GM18873 (cell line): ENCODE data around the gene MAN1C1.
"Not testable (repeated sequence)": the region's sequence is repeated elsewhere in the genome, so short reads cannot be mapped to it uniquely, and the experiment has no call there.

Source experiments
- ATAC-seq: cut with Tn5 transposase; IDR thresholded peaks from one replicate; pipeline ENCODE4 v1.9.1; 2021; ENCODE audit warnings: mild to moderate bottlenecking, moderate library complexity, moderate number of reproducible peaks; ENCODE audit not compliant: unreplicated experiment, low FRiP score

MAN1C1 gene

DNA sequence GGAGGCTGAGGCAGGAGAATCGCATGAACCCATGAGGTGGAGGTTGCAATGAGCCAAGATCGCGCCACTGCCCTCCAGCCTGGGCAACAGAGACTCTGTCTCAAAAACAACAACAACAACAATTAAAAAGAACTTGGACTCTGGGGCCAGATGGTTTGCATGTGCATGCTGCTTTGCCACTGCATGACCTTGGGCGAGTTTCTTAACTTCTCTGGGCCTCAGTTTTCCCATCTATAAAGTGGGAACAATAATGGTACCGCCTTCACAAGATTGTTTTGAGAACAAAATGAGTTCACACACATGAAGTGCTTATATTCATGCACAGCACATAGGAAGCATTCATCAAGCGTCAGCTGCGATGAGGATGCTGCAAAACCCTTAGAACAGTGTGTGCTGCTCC, 74.6 kb downstream of the MAN1C1 start:
- no peak for ATAC-seq

DNA sequence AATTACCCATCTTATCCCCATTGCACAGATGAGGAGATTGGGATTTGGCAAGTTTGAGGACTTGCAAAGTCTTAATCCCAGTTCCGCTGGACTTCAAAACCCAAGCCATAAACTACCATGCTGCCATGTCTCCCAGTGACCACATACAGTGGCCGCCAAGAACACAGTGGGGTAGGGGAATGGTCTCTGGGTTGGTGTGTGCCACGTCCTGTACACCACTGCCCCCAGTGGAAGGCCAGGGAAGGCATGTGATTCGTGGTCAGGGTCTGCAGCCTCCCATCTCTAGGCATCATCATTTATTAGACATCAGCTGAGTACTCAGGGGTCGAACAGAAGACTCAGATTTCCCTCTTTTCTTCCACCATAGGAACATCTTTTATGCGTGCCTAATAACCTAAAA, 76.0 kb downstream of the MAN1C1 start:
- no peak for ATAC-seq

DNA sequence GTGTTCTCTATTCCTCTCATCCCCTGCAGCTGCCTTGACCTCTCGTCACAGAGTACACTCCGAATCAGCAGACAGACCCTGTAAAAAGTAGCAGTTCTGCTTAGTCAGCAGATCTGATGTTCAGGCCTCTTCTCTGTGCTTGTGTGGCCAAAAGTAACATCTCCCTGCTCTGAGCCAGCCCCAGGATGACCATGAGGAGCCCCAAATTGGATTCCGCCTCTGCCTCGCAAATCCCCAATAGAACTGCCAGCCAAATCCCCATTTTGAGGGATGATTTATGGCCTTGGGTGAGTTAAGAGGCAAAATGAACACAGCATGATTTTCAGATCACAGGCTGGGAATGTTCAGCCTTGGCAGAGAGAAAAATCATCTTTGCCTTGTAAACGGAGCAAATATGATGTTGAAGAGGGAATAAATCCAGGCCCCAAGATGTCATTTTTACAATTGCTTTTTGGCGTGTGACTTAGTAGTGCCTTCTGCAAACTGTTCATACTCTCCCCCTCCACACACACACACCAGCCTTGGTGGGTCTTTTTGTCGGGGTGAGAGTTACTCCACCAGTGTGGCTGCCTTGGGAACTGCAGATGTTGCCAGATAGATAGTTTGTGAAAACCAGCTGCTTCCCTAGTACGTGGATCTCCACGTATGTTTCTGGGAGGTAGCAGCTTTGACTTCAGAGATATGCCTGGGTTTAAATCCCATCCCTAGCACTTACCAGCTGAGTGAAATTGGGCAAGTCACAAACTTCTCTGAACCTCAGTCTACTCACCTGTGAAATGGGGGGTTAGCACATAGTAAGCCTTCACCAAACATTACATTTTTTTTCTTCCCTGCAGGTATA, 77.8 kb downstream of the MAN1C1 start:
- ATAC-seq = no peak

- ATAC-seq = no peak
Measured at GRCh38 chr1:25695090-25695770, 78.6 kb downstream of the MAN1C1 start.

DNA sequence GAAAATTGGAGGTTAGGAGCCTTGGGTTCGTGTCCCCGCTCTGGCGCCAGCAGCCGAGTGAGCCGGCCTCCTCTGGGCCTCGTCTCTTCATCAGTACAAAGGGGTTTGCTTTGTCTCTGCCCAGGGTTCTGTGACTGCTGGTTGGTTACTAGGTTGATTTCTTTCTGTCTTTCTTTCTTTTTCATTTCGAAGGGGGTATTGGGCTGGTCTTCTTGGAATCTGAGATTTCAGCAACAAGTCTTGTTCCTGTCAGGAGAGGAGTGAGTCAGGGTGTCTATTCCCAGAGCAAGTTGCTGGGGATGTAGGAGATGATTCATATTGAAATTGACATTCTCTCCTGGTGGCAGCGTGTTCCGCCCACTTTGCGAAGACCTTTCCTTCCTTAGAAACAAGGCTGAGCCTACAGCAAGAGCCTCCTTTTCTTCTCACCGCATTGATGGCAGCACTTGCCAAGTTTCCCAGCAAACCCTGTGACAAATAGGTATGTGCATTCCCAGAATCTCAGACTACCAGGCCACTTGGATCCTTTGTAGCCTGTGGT, 79.2 kb downstream of the MAN1C1 start:
- ATAC-seq = no peak

DNA sequence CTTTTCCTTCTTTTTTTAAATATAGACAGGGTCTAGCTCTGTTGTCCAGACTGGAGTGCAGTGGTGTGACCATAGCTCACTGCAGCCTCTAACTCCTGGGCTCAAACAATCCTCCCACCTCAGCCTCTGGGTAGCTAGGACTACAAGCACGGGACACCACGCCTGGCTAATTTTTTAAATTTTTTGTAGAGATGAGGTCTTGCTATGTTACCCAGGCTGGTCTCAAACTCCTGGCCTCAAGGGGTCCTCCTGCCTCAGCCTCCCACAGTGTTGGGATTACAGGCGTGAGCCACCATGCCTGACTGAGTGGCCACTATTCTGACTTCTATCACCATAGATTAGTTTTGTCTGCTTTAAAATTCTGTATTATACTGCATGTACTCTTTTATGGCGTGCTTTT, 80.1 kb downstream of the MAN1C1 start:
- not testable (repeated sequence) for ATAC-seq

GRCh38 chr1:25697435-25698217, 81.0 kb downstream of the MAN1C1 start:
- ATAC-seq = no peak

DNA sequence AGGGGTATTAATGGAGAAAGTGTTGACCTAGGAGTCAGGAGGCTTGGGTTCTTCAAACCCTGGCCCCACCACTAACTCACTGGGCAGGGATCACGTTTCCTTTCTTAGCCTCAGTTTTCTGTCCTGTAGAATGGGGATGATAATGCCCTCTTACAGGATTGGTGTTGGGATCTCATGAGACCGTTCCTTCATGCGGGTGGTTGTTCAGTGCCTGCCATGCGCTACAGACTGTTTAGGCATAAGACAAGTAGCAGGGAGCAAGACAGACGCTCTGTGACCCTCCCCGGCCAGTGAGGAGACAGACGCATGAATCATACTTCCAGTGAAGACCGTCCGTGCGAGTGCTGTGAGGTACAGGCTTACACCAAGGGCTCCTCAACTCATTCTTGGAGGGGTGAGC, 81.7 kb downstream of the MAN1C1 start:
- ATAC-seq = no peak

DNA sequence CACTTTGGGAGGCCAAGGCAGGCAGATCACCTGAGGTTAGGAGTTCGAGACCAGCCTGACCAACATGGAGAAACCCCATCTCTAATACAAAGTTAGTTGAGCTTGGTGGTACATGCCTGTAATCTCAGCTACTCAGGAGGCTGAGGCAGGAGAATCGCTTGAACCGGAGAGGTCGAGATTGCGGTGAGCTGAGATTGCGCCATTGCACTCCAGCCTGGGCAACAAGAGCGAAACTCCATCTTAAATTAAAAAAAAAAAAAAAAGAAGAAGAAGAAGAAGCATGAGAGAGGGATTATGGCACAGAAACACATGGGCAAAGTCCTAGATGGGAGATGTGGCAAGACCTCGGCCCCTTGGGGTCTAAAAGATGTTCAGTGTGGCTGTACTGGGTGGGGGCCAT, 82.5 kb downstream of the MAN1C1 start:
- not testable (repeated sequence) for ATAC-seq

- no peak for ATAC-seq
Measured at GRCh38 chr1:25699500-25700143, 83.0 kb downstream of the MAN1C1 start.

DNA sequence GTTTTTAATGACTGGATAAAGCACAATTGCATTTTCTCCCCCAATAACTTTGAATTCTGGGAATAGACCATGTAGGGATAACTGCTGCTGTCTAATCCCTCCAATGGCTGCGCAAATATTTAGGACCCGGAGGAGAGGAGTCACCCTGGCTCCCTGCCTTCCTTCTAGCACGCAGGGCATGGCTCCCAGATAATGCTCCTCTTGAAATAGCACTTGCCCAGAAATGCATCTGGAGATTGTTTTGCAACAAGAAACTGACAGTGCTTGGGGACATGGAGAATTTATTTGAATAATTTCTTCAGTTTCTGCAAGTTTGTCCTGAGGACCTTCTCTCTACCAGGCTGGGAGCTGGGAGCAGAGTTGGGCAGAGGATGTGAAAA, 83.5 kb downstream of the MAN1C1 start:
- no peak for ATAC-seq

DNA sequence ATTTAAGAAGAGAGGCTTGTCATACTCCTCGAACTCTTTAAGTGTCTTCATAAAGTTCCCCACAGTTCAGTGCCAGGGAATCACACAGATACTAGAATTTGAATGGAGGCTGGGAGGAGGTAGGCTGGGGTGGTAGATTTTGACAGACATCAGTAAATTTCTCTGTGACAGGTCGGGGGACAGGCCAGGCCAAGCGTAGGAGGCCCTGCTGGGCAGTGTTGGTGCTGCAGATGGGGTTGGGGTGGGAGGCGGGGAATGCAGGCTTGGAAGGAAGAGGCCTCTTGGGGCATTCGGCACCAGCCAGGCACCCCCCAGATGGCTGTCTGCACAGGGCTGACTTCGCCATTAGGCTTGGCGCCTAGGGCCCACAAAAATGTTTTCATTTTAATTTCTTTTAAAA, 84.0 kb downstream of the MAN1C1 start:
- ATAC-seq = no peak

DNA sequence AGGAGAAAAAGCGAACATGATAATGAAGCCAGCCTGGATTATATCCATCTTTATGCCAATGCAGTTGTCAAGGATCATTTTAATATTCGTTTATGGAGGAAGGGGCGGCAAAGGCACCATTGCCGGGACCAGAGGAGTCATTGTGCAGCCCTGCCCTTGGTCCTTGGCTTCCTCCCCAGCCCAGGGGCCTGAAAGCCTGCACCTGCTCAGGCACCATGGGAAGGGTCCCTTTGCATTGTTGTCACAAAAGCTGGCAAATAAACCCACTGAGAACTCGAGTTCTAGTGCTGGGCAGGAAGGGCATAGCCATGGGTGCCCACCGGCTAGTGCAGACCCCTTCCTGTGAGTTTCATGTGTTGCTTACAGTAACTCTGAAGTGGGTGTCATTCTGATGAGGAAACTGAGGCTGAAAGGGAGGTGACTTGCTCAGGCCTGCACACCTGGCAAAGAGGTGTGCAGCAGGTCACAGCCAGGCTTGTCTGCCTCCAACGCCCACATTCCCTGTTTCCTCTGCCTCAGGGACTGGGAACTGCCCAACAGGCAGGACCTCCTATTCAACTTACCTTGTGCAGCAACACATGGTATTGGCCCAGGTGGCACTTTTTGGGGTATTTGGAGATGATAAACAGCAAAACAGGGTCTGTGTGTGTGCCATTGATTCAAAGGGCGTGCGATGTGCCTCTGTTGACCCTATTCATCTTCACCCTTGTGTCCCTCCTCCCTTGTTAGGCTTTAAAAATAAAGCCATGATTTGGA, 84.6 kb downstream of the MAN1C1 start:
- ATAC-seq = no peak

- ATAC-seq = no peak
Measured at GRCh38 chr1:25702101-25702775, 85.6 kb downstream of the MAN1C1 start.

GRCh38 chr1:25703041-25703440, 86.5 kb downstream of the MAN1C1 start:
- no peak for ATAC-seq

- ATAC-seq = no peak
Measured at GRCh38 chr1:25703671-25704266, 87.2 kb downstream of the MAN1C1 start.

DNA sequence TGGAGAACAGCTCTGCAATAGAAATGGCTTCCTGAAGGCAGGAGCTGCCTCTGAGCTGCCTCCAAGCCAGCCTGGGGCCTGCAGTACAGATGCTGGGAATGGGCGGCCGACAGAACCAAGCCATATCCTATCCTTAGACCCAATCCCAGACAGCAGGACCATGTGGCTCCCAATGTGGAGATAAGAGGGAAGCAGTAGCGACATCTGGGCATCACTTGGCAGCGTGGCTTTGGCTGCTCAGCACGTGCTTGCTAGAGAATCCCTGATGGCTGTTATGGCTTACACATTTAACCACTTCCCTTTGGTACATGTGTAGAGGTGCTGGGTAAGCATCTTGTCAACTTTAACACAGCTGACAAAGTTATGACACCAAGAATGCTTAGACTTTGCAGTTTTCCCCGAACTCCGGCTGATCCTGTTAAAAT, 87.7 kb downstream of the MAN1C1 start:
- ATAC-seq = no peak

DNA sequence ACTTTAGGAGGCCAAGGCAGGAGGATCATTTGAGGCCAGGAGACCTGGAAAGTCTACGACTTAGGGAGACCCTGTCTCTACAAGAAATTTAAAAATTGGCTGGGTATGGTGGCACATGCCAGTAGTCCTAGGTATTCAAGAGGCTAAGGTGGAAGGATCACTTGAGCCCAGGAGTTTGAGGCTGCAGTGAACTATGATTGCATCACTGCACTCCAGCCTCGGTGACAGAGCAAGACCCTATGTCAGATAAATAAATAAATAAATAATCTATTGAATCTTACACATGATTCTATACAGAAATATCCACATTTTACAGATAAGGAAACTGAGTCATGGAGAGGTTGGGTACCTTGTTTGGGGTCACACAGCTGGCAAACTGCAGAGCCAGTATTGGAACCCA, 89.1 kb downstream of the MAN1C1 start:
- no peak for ATAC-seq
